Activated T-helper 9 cell treated with anti-CD3 and anti-CD28 coated beads, Interleukin-2, amount 50 U/mL, for 16 hours (primary cell): ENCODE data around the gene SLC22A3.
"Not testable (repeated sequence)": the region's sequence is repeated elsewhere in the genome, so short reads cannot be mapped to it uniquely, and the experiment has no call there.

Experiments used
- DNase-seq: peaks from one replicate; pipeline ENCODE4 v3.0.0-alpha.2; 2020; ENCODE audit warnings: low read depth

Gene SLC22A3

DNA sequence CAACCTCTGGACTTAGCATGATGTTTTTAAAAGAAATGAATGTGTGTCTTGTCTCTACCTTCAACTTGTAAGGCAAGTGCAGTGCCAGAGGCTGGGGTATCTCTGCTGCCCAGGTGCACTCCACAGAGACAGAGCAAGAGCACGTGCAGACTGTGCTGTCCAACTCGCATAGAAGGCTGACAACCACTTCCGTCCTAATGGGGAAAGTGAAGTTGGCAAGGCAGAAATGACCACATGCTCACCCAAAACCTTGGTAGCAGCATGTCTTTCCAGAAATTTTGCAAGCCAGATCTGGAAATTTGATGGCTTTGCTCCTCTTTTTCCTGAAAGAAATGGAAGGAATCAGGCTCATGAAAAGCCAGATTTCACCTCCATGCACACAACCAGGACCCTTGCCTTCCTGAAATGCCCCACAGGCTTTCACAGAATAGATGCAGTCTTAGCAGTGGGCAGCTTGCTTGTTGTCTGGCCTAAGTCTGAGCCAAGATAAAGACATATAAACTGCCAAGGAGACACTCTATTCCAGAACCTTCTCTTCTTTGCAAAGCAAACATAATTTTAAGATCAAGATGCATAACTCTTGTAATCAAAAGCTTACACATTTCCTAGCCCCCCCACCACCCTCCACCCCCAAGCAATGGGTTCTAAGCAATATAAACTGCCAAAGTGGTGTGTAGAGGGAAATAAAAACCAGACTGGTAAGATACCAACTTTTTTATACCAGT is 26.8 kb downstream of the SLC22A3 start:
- no peak for DNase-seq

DNA sequence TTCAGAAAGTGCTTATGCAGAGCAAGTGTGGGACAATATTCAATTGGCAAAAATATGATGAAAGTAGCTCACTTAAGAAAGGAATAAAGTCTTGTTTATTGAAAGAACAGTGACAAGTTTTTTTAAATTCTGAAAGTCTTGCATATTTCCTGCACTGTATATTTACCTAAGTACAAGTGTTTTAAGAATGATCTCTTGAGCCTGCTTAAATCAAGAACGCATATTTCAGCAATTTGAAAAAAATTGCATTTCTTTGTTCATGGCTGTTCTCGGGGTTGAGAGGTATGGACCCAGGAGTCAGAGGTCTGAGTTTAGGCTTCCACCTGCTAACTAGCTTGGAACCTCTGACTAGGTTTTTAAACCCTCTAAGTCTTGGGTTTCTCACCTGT is 27.4 kb downstream of the SLC22A3 start:
- no peak for DNase-seq

DNA sequence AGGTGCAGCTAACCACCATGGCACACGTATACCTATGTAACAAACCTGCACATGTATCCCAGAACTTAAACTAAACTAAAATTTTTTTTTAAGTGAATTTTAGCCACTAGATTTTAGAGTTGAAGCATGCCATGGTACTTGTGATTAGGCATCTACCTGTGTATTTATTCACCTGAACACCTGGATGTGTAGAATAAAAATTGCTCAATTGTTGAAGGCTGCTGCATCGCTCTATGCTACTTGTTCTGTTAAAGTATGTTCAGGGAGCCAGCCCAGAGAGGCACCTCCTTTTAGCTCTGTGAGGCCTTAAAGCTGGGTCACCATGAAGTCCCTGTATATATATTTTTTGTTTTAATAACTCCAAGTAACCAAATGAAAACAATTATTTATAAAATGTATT is 28.3 kb downstream of the SLC22A3 start:
- DNase-seq, result no peak

DNA sequence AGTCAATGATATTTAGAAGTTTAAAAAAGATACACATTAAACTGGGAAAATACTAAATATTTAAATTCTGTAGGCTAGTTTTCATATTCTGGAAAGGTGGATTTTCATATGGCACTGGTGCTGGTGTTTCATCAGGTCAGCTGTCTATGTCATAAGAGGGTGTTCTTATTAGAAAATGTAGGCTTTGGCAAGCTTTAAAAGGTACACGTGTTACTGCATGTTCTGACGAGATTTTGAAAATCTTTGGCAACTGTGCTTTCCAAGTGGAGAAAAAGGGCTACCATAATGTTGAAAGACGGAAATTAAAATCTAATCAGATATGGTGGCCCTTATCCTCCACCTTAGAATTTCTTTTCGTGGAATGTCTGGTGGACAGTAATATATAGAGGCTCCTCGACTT is 30.0 kb downstream of the SLC22A3 start:
- DNase-seq, result no peak

DNA sequence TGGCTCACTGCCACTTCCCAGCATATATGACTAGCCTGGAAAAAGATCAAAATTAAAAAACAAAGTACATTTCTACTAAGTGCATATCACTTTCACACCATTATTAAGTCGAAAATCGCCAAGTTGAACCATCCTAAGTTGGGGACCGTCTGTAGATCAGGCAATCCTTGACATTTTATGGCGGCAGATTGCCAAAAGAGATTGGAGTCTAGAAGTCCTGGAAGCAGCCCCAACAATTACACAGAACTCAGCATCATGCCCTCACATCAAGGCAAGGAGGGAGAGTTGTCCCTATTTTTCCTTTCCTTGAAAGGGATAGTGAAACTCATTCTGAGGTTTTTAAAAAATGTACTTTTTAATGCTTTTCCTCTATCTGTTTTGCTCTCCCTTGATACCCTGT is 30.7 kb downstream of the SLC22A3 start:
- DNase-seq, result no peak

DNA sequence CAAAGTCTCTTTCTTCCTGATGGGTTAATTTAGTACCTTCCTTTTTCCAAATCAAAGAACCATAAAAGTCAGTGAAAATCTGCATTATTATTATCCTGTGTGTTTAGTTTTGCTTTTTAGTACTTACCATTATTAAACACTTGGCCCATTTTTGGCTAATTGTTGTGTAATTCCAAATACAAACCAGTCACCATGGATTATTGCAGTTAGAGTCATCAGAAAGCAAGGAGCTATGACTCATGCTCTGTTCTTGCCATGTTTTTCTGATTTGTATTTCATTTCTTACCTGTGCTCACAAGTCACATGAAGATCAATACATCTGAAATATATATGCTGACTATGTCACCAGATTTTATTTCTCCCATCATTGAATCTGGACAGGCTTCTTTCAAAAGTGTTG is 31.3 kb downstream of the SLC22A3 start:
- DNase-seq, result no peak

DNA sequence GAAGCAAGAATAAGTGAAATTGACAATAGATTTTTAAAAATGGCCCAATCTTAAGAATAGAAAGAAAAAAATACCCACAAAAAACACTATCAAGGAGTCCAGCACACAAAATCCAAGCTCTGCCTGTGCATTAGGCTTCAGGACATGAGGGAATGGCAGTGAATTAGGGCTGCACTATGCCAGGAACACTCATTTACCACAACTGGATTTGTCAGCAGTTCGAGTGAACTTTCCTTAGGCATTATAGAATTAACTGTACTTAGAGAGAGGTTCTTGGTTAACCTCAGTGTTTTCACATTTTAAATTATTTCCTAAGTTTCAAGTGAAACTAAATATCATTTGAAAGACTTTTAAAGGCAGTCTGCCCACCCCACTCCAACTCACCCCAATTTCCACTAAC is 34.8 kb downstream of the SLC22A3 start:
- DNase-seq, result no peak

DNA sequence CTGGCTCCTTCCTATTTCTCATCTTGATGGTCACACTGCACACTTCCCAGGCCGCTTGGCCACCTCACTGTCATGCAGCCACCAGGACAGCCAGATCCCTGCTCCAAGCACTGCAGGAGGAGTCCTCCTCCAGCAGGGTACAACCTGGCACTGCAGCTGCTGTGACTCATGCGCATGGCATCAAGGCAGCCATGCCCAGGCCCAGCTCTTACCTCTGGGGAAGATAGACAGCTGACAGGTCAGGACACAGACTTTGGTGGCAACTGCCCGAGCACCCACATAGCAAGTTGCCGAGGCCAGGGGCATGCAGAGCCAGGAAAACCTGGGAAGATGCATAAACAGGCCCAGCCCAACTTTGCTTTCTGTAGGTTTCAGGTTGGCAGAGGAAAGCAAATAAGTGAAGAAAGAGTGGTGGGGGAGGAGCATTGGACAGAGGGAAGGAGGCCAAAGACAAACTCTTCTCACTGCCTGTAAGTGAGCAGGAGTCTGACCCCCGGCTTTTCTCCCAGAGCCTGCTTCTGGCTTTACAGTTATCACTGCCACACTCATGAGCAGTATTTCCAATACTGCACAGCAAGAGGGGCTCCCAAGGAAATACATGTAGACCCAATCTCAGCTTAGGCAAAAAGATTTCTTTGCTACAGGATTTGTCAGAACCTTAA is 38.8 kb downstream of the SLC22A3 start:
- DNase-seq, result no peak

DNA sequence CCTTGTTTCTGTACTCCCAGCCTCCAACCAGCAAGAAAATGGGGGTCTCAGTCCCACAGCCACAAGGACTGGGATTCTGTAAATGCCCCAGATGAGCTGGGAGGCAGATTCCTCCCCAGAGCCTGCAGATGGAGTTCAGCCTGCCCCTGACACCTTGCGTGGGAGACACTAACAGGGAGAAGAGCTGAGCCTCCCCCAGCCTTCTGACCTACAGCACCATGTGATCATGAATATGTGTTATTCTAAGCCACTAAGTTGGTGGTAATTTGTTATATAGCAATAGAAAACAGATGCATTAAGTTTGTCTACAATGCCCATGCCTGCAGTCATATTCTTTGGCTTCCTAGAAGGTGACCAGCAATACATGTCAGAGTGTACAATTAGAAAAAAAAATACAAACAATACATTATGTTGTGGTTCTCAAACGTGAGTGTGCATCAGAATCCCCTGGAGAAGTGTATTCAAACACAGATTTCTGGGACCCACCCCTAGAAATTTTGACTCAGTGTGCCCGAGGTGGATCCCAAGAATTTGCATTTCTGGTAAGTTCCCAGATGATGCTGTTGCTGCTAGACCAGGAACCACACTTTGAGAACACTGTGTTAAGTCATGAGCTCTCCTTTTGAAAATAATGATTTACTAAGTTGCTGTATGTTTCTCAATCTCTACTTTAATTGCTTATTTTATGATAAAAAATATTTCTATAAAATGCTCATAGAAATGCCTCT is 39.9 kb downstream of the SLC22A3 start:
- DNase-seq, result no peak

DNA sequence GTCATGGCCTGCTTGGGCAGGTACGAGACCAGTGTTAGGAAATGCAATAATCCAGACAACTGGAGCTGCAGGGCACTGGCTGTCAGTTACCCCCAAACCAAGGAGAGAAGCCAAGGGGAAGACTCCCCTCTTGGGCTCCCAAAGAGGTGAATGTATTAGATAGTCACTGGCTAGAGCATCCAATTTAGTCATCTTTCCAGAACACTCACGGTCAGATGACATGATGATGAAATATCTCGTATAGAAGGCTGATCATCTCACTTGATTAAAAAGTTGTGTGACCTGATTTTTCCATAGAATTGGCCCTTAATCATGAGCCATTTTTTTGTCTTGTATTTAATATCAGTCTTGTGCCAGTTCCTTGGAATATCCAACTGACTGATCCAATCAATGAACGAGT is 40.7 kb downstream of the SLC22A3 start:
- no peak for DNase-seq

DNA sequence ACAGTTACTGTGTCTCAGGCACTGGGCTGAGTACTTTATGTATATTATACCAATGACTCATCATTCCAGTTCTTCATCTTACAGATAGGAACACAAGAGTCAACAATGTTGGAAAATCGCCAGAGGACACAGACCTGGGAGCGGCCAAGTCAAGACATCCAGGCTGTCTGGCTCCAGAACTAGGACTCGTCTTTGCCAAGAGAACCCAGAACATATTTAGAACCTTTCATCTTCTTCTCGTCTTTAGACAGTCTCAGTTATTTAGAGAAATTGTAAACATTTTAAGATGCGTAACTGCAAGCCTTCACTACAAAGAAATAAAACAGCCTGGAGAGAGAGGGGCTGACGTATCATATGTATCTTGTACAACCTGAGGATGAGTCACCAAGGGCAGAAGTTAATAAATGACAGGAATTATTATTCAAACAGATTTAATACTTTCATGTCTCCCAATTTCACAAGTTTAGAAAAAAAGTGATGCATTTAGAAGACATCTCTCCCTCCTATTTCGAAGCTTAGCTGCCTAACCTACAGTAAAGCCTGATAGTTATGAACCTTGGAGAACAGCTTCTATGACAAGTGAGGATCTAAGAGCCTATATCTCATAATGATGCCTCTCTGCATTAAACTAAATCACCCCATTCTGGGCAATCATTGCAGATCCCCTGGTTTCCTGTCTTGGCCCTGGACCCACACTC is 43.4 kb downstream of the SLC22A3 start:
- DNase-seq, result no peak

DNA sequence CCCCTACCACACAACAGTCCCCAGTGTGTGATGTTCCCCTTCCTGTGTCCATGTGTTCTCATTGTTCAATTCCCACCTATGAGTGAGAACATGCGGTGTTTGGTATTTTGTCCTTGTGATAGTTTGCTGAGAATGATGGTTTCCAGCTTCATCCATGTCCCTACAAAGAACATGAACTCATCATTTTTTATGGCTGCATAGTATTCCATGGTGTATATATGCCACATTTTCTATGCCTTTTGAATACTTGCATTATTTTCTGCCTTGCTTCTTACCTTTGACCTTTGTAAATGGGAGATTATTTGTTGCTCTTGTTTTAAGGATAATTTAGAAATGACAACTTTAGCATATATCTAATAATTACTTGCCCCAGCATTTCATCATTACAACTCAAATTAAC is 45.3 kb downstream of the SLC22A3 start:
- not testable (repeated sequence) for DNase-seq

DNA sequence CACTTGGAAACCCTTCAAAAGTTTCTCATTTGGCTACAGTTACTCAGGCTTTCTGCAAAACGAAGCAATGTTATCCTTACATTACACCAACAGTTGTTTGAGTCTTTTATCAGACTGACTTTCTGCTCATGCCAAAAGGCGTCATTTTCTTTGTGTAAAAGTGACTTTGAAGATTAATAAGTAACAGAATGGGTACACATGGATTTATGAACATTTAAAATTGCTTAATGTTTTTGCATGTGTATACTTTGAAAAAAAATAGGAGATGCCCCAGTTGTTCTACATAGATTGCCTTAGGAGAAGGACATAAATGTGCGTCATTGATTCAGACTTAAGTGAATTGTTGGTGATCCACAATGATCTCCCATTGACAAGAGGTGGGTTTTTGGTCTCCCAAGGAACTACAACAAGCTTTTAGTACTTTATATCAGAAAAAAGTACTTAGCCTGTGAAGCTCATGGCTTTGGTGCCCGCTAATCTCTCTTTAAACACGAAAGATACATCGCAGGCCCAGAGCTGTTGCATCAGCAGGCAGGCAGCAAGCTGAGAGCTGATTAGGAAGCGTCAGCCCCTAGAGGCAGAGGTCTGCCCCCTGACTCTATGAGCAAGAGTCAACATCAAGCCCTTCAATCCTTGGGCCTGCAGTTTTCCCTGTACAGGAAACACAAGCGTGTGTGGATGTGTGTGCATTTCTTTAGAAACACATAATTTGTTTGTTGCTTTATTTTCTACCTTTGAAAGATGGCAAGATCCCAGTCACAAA is 45.9 kb downstream of the SLC22A3 start:
- DNase-seq, result no peak

DNA sequence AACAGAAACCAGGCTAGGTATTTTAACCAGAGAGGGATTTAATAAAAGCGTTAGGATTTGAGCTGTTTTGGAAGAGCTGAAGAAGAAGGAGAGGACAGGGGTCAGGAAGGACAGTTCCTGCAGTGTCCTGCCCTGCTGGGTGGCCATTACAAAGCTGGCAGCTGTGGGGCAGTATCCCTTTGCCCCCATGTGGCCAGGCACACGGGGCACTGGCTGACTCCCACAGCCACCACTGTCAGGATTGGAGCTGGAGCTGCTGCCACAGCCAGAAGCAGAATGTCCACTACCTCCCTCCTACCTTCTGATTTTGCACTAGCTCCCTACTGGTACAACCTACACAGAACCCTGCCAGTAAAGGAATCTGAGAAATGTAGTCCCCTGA is 46.5 kb downstream of the SLC22A3 start:
- no peak for DNase-seq

DNA sequence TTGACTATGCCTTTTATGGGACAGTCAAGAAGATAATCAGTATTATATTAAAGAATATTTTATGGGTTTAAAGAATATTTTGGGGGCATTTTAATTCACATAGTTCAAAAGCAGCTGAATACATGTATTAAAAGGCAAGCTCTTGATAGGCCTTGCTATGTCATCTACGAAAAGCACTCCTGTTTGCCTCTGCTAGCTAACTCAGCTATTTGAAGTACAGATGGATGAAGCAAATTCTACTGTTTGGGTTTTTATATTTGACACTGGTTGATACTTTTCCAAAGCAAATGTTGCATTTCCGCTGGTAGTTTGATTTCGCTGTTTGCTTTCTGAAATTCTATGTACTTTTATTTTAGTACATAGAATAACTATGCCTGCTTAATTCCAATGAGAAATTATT is 47.0 kb downstream of the SLC22A3 start:
- DNase-seq, result no peak

DNA sequence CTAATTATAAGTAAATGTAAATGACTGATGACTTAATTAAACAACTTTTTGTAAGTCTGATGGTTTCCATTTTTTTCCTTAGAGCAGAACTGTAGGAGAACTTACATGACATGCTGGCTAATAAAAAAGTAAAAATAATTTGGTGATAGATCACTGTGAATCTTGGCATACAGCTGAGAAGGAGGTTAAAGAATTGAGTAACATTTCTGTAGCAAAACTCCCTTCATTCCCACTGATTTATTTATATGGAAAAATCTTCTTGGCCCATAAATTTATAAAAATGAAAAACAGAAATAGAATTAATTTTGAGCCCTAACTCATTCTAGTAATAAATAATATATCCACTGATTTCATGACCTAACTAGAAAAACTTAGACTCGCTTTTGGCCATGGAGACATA is 48.1 kb downstream of the SLC22A3 start:
- no peak for DNase-seq

DNA sequence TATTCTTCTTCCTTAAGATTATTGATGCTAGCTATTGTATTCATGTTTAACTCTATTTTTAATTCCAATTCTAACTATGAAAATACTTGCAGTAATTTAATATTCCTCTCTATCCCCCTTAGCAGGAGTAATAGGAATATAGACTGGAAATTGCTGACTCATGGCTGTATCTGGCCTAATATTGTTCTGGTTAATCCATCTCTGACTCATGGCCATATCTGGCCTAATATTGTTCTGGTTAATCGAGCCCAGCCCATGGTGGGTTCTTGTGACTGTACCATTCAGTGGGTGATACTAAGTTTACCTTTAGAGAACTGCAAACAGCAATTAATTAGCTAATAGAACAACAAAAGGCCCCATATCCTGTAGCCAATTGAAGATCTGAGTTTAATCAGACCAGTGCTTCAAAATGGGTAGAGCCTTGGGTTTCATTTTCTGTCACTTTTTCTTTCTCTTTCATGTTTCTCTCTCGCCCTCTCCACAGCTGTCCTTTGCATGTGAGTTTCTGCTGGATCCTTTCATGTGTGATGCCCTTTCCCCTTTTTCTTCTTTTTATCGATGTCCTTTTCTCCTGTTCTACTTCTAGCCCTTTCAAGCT is 50.6 kb downstream of the SLC22A3 start:
- no peak for DNase-seq

DNA sequence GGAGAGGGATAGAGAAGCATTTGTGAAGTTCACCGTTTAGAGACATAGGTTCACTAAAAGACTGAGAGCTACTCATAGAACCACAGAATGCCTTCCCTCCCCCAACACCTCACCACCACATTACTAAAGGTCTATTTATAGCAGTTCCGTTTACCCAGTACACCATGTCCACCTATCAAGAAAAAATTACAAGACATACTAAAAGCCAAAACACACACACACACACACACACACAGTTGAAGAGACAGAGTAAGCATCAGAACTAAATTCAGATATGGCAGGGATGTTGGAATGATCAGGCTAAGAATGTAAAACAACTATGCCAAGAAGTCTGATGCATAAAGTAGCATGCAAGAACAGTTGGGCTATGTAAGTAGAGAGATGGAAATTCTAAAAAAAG is 52.3 kb downstream of the SLC22A3 start:
- no peak for DNase-seq

DNA sequence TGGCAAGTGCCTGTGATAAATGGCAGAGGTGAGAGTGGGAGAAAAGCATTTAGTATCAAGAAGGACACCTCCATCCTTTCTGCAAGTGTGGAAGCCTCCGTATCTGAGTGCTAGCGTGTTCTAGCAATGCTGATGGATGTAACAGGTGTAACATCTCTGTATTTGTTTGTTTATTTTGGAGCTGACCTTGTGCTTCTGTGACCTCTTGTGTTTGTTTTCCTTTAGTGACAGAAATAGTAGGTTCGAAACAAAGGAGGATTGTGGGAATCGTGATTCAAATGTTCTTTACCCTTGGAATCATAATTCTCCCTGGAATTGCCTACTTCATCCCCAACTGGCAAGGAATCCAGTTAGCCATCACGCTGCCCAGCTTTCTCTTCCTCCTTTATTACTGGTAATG is 60.4 kb downstream of the SLC22A3 start:
- no peak for DNase-seq

DNA sequence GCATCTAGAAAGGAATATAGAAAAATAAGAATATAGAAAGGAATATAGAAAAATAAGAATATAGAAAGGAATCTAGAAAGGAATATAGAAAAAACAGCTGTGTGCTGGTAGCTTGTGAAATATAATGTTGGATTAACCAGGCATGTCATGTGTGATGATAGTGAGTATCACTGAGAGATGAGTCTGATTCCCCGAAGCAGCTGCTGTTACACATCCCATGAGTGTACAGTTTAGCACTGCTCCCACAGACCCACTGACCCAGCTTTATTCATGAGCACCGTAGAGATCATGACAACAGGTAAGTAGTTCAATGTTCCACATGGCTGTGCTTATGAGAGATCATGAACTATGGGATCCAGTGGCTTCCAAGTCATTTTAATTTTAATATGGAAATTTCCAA is 64.8 kb downstream of the SLC22A3 start:
- DNase-seq, result no peak

DNA sequence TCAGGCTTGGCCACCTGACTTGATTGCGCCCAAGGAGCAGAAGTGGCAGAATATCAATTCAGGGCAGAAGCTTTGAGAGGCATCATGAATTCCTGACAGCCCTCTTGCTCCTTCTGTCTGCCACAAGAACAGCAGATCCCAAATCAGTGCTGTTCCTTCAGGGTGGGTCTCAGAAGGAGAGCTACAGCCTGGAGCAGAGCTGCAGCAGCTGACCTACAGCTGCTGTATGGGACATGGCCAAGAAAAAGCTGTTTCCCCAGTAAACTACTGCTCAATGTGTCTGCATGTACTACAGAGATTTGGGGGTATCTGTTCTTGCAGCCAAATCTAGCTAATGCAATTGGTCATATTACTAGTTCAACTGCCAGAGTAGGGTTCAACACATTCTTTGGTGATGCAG is 69.0 kb downstream of the SLC22A3 start:
- DNase-seq, result no peak

DNA sequence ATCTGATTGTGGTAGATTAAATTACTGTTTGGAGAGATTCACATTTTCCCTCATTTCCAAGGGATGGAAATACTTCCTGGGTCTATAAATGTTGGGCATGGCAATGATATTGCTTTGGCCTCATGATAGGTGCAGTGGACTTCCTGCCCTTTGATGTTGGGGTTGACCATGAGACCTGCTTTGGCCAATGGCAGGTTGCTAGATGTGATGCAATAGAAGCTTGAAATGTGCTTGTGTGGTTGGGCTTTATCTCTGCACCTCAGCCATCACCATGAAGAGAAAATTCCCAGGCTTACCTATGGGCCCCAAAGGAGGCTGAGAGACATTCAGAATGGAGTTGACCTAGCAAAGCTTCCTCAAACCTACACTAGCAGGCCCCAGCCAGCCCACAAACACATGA is 69.4 kb downstream of the SLC22A3 start:
- DNase-seq, result no peak
